Prostate gland (tissue), 2 donors: ENCODE data around the gene PDXK.

Experiments used
- CTCF ChIP-seq, 4 experiments: fragments of 200-600 bp in 2 of 4; fragments of 450-650 bp in 2 of 4; sonication (generic) in 2 of 4; IDR thresholded peaks; 1 replicate in 3 of 4; 2 replicates in 1 of 4; pipeline ENCODE4 v1.5.1; 2016 to 2019; ENCODE audit warnings: antibody characterized with exemption in 4 of 4, mild to moderate bottlenecking in 2 of 4, moderate library complexity in 2 of 4
- POLR2A ChIP-seq: fragments of 450-650 bp; IDR thresholded peaks from one replicate; pipeline ENCODE4 v1.6.1; 2016; ENCODE audit warnings: antibody characterized with exemption, mild to moderate bottlenecking
- POLR2AphosphoS5 ChIP-seq: sonication (generic); formaldehyde crosslinking; IDR thresholded peaks from one replicate; pipeline ENCODE4 v1.6.1; 2017; ENCODE audit warnings: antibody characterized with exemption

GRCh38 chr21:43797925-43798715 lies 79.2 kb downstream of the PDXK start:
- TF ChIP-seq POLR2AphosphoS5, result no peak
- TF ChIP-seq CTCF (IDR thresholded peaks at IDR 0.05), result no peak
- no peak for TF ChIP-seq POLR2A
